ENCODE data around the gene ABHD16B.

ABHD16B gene

GRCh38 chr20:63895202-63895951, 34.1 kb downstream of the ABHD16B start:
- Histone ChIP-seq H3K4me1 (ENCODE audit: control insufficient read depth in 2 of 2, insufficient read depth in 2 of 2, low read length in 2 of 2) (peaks cover 13 to 19% of the 10 kb centered on the region in 2 donors), H3K9me3 (ENCODE audit: control insufficient read depth in 2 of 2, low read length in 2 of 2) (no peaks in the 10 kb centered on the region), H3K4me3 (ENCODE audit: low read length in 2 of 2) (peak overlapping the region; percentile 63 to 87), H3K27ac (ENCODE audit: low read depth in 2 of 2, low read length in 2 of 2) (peak overlapping the region; percentile 83 to 85), H3K36me3 (ENCODE audit: control insufficient read depth in 2 of 2, insufficient read depth in 2 of 2, low read length in 2 of 2) (peaks cover 13 to 25% of the 10 kb centered on the region in 2 donors), H3K9ac (ENCODE audit: low read depth in 1 of 2, low read length in 2 of 2) (peak overlapping the region; percentile 71 to 79), H3K27me3 (ENCODE audit: control insufficient read depth in 2 of 2, insufficient read depth in 2 of 2, low read length in 2 of 2) (no peaks in the 10 kb centered on the region)

GRCh38 chr20:63895952-63896263, 34.6 kb downstream of the ABHD16B start:
- H3K9ac ChIP-seq (ENCODE audit: low read depth in 1 of 2, low read length in 2 of 2), result peak overlapping the region; percentile 71 to 79
- H3K36me3 ChIP-seq (ENCODE audit: control insufficient read depth in 2 of 2, insufficient read depth in 2 of 2, low read length in 2 of 2), result peaks cover 9 to 20% of the 10 kb centered on the region in 2 donors
- H3K4me3 ChIP-seq (ENCODE audit: low read length in 2 of 2), result peak overlapping the region; percentile 63 to 87
- H3K27ac ChIP-seq (ENCODE audit: low read depth in 2 of 2, low read length in 2 of 2), result peak overlapping the region; percentile 83 to 85
- H3K9me3 ChIP-seq (ENCODE audit: control insufficient read depth in 2 of 2, low read length in 2 of 2), result no peaks in the 10 kb centered on the region
- H3K27me3 ChIP-seq (ENCODE audit: control insufficient read depth in 2 of 2, insufficient read depth in 2 of 2, low read length in 2 of 2), result no peaks in the 10 kb centered on the region
- H3K4me1 ChIP-seq (ENCODE audit: control insufficient read depth in 2 of 2, insufficient read depth in 2 of 2, low read length in 2 of 2), result peaks cover 13 to 19% of the 10 kb centered on the region in 2 donors

GRCh38 chr20:63896264-63897105, 35.2 kb downstream of the ABHD16B start:
- H3K36me3 ChIP-seq (ENCODE audit: control insufficient read depth in 2 of 2, insufficient read depth in 2 of 2, low read length in 2 of 2), result peaks cover 4 to 15% of the 10 kb centered on the region in 2 donors
- H3K9me3 ChIP-seq (ENCODE audit: control insufficient read depth in 2 of 2, low read length in 2 of 2), result no peaks in the 10 kb centered on the region
- H3K4me3 ChIP-seq (ENCODE audit: low read length in 2 of 2), result peak overlapping the region; percentile 63 to 87
- H3K4me1 ChIP-seq (ENCODE audit: control insufficient read depth in 2 of 2, insufficient read depth in 2 of 2, low read length in 2 of 2), result peaks cover 13 to 19% of the 10 kb centered on the region in 2 donors
- no peaks in the 10 kb centered on the region for H3K27me3 ChIP-seq (ENCODE audit: control insufficient read depth in 2 of 2, insufficient read depth in 2 of 2, low read length in 2 of 2)
- H3K9ac ChIP-seq (ENCODE audit: low read depth in 1 of 2, low read length in 2 of 2), result peak overlapping the region; percentile 71 to 79
- H3K27ac ChIP-seq (ENCODE audit: low read depth in 2 of 2, low read length in 2 of 2), result peak overlapping the region; percentile 83 to 85

GRCh38 chr20:63897978-63898561, 36.8 kb downstream of the ABHD16B start:
- peaks cover 0 to 12% of the 10 kb centered on the region in 2 donors for H3K36me3 ChIP-seq (ENCODE audit: control insufficient read depth in 2 of 2, insufficient read depth in 2 of 2, low read length in 2 of 2)
- H3K9me3 ChIP-seq (ENCODE audit: control insufficient read depth in 2 of 2, low read length in 2 of 2), result no peaks in the 10 kb centered on the region
- H3K27me3 ChIP-seq (ENCODE audit: control insufficient read depth in 2 of 2, insufficient read depth in 2 of 2, low read length in 2 of 2), result no peaks in the 10 kb centered on the region
- no peak overlapping the region for H3K4me3 ChIP-seq (ENCODE audit: low read length in 2 of 2)
- H3K27ac ChIP-seq (ENCODE audit: low read depth in 2 of 2, low read length in 2 of 2), result no peak overlapping the region
- H3K9ac ChIP-seq (ENCODE audit: low read depth in 1 of 2, low read length in 2 of 2), result no peak overlapping the region
- H3K4me1 ChIP-seq (ENCODE audit: control insufficient read depth in 2 of 2, insufficient read depth in 2 of 2, low read length in 2 of 2), result peaks cover 15 to 21% of the 10 kb centered on the region in 2 donors

- H3K4me3 ChIP-seq (ENCODE audit: low read length in 2 of 2), result no peak overlapping the region
- H3K36me3 ChIP-seq (ENCODE audit: control insufficient read depth in 2 of 2, insufficient read depth in 2 of 2, low read length in 2 of 2), result peaks cover 0 to 12% of the 10 kb centered on the region in 2 donors
- H3K9me3 ChIP-seq (ENCODE audit: control insufficient read depth in 2 of 2, low read length in 2 of 2), result no peaks in the 10 kb centered on the region
- no peak overlapping the region for H3K27ac ChIP-seq (ENCODE audit: low read depth in 2 of 2, low read length in 2 of 2)
- H3K4me1 ChIP-seq (ENCODE audit: control insufficient read depth in 2 of 2, insufficient read depth in 2 of 2, low read length in 2 of 2), result peaks cover 16 to 25% of the 10 kb centered on the region in 2 donors
- no peaks in the 10 kb centered on the region for H3K27me3 ChIP-seq (ENCODE audit: control insufficient read depth in 2 of 2, insufficient read depth in 2 of 2, low read length in 2 of 2)
- H3K9ac ChIP-seq (ENCODE audit: low read depth in 1 of 2, low read length in 2 of 2), result no peak overlapping the region
These were observed 37.7 kb downstream of the ABHD16B start for GRCh38 chr20:63898882-63899558.

GRCh38 chr20:63900413-63900812, 39.1 kb downstream of the ABHD16B start:
- H3K4me3 ChIP-seq (ENCODE audit: low read length in 2 of 2), result no peak overlapping the region
- no peaks in the 10 kb centered on the region for H3K27me3 ChIP-seq (ENCODE audit: control insufficient read depth in 2 of 2, insufficient read depth in 2 of 2, low read length in 2 of 2)
- H3K27ac ChIP-seq (ENCODE audit: low read depth in 2 of 2, low read length in 2 of 2), result no peak overlapping the region
- H3K36me3 ChIP-seq (ENCODE audit: control insufficient read depth in 2 of 2, insufficient read depth in 2 of 2, low read length in 2 of 2), result peaks cover 0 to 12% of the 10 kb centered on the region in 2 donors
- H3K9me3 ChIP-seq (ENCODE audit: control insufficient read depth in 2 of 2, low read length in 2 of 2), result no peaks in the 10 kb centered on the region
- H3K9ac ChIP-seq (ENCODE audit: low read depth in 1 of 2, low read length in 2 of 2), result no peak overlapping the region
- H3K4me1 ChIP-seq (ENCODE audit: control insufficient read depth in 2 of 2, insufficient read depth in 2 of 2, low read length in 2 of 2), result peaks cover 16 to 30% of the 10 kb centered on the region in 2 donors

GRCh38 chr20:63903796-63904561, 42.7 kb downstream of the ABHD16B start:
- Histone ChIP-seq H3K4me3 (ENCODE audit: low read length in 2 of 2) (no peak overlapping the region), H3K9ac (ENCODE audit: low read depth in 1 of 2, low read length in 2 of 2) (no peak overlapping the region), H3K9me3 (ENCODE audit: control insufficient read depth in 2 of 2, low read length in 2 of 2) (no peaks in the 10 kb centered on the region), H3K27ac (ENCODE audit: low read depth in 2 of 2, low read length in 2 of 2) (no peak overlapping the region), H3K36me3 (ENCODE audit: control insufficient read depth in 2 of 2, insufficient read depth in 2 of 2, low read length in 2 of 2) (peaks cover 0 to 3% of the 10 kb centered on the region in 2 donors), H3K27me3 (ENCODE audit: control insufficient read depth in 2 of 2, insufficient read depth in 2 of 2, low read length in 2 of 2) (no peaks in the 10 kb centered on the region), H3K4me1 (ENCODE audit: control insufficient read depth in 2 of 2, insufficient read depth in 2 of 2, low read length in 2 of 2) (peaks cover 16 to 23% of the 10 kb centered on the region in 2 donors)

- H3K27me3 ChIP-seq (ENCODE audit: control insufficient read depth in 2 of 2, insufficient read depth in 2 of 2, low read length in 2 of 2), result no peaks in the 10 kb centered on the region
- no peak overlapping the region for H3K9ac ChIP-seq (ENCODE audit: low read depth in 1 of 2, low read length in 2 of 2)
- H3K4me3 ChIP-seq (ENCODE audit: low read length in 2 of 2), result peak overlapping the region in 1 of 2 donors; percentile 2
- no peaks in the 10 kb centered on the region for H3K36me3 ChIP-seq (ENCODE audit: control insufficient read depth in 2 of 2, insufficient read depth in 2 of 2, low read length in 2 of 2)
- peaks cover 28 to 42% of the 10 kb centered on the region in 2 donors for H3K4me1 ChIP-seq (ENCODE audit: control insufficient read depth in 2 of 2, insufficient read depth in 2 of 2, low read length in 2 of 2)
- H3K9me3 ChIP-seq (ENCODE audit: control insufficient read depth in 2 of 2, low read length in 2 of 2), result no peaks in the 10 kb centered on the region
- peak overlapping the region; percentile 74 to 78 for H3K27ac ChIP-seq (ENCODE audit: low read depth in 2 of 2, low read length in 2 of 2)
These were observed 46.8 kb downstream of the ABHD16B start for GRCh38 chr20:63908008-63908682.

- peaks cover 27 to 33% of the 10 kb centered on the region in 2 donors for H3K4me1 ChIP-seq (ENCODE audit: control insufficient read depth in 2 of 2, insufficient read depth in 2 of 2, low read length in 2 of 2)
- no peaks in the 10 kb centered on the region for H3K36me3 ChIP-seq (ENCODE audit: control insufficient read depth in 2 of 2, insufficient read depth in 2 of 2, low read length in 2 of 2)
- peak overlapping the region; percentile 15 to 62 for H3K9ac ChIP-seq (ENCODE audit: low read depth in 1 of 2, low read length in 2 of 2)
- H3K4me3 ChIP-seq (ENCODE audit: low read length in 2 of 2), result no peak overlapping the region
- H3K27ac ChIP-seq (ENCODE audit: low read depth in 2 of 2, low read length in 2 of 2), result peak overlapping the region; percentile 74 to 83
- no peaks in the 10 kb centered on the region for H3K27me3 ChIP-seq (ENCODE audit: control insufficient read depth in 2 of 2, insufficient read depth in 2 of 2, low read length in 2 of 2)
- no peaks in the 10 kb centered on the region for H3K9me3 ChIP-seq (ENCODE audit: control insufficient read depth in 2 of 2, low read length in 2 of 2)
These were observed 49.9 kb downstream of the ABHD16B start for GRCh38 chr20:63911176-63911575.
